Stimulated activated CD4-positive, alpha-beta T cell treated with anti-CD3 and anti-CD28 coated beads, Interleukin-15, amount 100 ng/mL, for 48 hours (primary cell): ENCODE results near the gene SPANXA1.
"Not testable (repeated sequence)": the region's sequence is repeated elsewhere in the genome, so short reads cannot be mapped to it uniquely, and the experiment has no call there.

Source experiments
- DNase-seq, 2 donors: peaks; one replicate each; pipeline ENCODE4 v3.0.0-alpha.2; 2020; ENCODE audit warnings: low read depth in 2 of 2

SPANXA1 gene

GRCh38 chrX:141584638-141585037, at the start of gene SPANXA1:
Gene SPANXA1, minus strand, starts transcription at chrX:141584738. Its CDS starts 60 bp downstream, at chrX:141584678.
- DNase-seq = not testable (repeated sequence)

DNA sequence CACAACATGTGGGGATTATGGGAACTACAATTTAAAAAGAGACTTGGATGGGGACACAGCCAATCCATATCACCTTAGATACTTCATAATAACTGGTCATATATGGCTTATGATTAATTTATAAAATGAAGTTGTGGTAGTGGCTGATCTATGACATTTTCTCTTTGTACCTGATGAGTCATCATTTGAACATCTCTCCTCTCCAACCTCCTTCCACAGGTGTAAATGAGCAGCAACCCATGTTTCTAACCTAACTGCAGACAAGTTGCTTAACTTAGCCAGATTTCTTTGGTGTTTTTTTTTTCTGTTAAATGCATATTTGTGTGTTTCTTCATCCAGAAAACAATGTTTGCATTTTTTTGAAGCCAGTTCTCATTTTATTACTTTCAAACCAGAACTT, 47.6 kb upstream of the SPANXA1 start:
- DNase-seq = no peak

GRCh38 chrX:141619336-141619735, 34.8 kb upstream of the SPANXA1 start:
- DNase-seq = no peak

- DNase-seq = no peak
These were observed 24.6 kb upstream of the SPANXA1 start for GRCh38 chrX:141609111-141609510.

DNA sequence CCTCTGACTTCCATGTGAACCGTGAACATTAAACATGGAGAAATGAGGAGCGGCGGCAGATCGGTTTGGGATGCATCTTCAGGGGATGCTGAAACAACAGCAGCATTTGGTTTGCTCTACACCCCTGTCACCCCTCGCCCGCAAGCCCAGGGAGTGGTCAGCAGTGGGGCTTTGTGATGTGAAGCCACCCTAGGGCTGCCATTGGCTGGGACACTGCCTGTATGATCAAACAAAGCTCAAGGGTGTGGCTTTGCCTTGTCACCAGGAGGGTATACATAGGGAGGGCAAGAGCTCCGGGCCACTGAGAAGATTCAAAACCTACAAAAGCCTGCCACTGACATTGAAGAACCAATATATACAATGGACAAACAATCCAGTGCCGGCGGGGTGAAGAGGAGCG, 4.9 kb upstream of the SPANXA1 start, which contains the start of gene SPANXA2:
TSS of gene SPANXA2 (plus strand) at position 301 of the 400 bp plus-strand sequence. CDS start at position 361, 60 bp downstream.
- not testable (repeated sequence) for DNase-seq

- DNase-seq = not testable (repeated sequence)
These were observed 42.0 kb downstream of the SPANXA1 start for GRCh38 chrX:141542551-141542950.
